Cardiac fibroblast (primary cell): ENCODE results near the gene BAZ1B.
A peak's percentile ranks its signal among the peaks of the same experiment; 100 is the strongest.
"Not testable (repeated sequence)": the region's sequence is repeated elsewhere in the genome, so short reads cannot be mapped to it uniquely, and the experiment has no call there.

Experiments
- DNase-seq, 2 donors: peaks; one replicate each; pipeline versions ENCODE4 v3.0.0 to v3.0.0-alpha.2; 2010; ENCODE audit warnings: low read depth in 2 of 2
- H3K4me3 ChIP-seq, 2 donors: replicated peaks in 1 of 2; 1 replicate in 1 of 2; 2 replicates in 1 of 2; pipeline ENCODE4 v1.5.1; 2011; ENCODE audit warnings: low read depth in 2 of 2, low read length in 2 of 2, mild to moderate bottlenecking in 2 of 2, moderate library complexity in 1 of 2
- TF ChIP-seq, protein P1 (sequence below): IDR thresholded peaks from one replicate; pipeline ENCODE4 v1.5.1; 2011; ENCODE audit warnings: low read depth, mild to moderate bottlenecking, low read length, inconsistent platforms

The BAZ1B gene

DNA sequence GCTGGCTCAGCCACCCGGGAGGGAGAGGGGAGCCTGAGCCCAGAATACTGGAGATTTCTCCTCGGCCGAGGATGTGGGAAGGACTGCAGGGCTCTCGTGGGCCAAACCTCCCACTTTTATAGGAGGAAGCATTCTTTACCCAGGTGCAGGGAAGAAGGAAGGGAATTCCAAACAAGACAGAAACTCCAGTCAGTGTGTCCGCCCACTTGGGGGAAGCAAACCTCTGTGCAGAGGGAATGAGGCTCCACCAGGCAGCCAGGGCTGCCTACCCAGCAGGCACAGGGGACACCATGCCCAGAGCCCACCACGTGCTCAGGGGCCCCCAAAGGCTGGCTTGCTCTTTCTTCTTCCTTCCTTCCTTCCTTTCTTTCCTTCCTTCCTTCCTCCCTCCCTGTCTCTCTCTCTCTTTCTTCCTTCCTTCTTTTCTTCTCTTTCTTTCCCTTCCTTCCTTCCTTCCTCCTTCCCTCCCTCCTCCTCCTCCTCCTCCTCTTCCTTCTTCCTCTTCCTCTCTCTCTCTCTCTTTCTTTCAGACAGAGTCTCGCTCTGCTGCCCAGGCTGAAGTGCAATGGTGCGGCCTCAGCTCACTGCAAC, 103.9 kb downstream of the BAZ1B start:
- no peak overlapping the region for H3K4me3 ChIP-seq
- TF ChIP-seq, protein P1, sequence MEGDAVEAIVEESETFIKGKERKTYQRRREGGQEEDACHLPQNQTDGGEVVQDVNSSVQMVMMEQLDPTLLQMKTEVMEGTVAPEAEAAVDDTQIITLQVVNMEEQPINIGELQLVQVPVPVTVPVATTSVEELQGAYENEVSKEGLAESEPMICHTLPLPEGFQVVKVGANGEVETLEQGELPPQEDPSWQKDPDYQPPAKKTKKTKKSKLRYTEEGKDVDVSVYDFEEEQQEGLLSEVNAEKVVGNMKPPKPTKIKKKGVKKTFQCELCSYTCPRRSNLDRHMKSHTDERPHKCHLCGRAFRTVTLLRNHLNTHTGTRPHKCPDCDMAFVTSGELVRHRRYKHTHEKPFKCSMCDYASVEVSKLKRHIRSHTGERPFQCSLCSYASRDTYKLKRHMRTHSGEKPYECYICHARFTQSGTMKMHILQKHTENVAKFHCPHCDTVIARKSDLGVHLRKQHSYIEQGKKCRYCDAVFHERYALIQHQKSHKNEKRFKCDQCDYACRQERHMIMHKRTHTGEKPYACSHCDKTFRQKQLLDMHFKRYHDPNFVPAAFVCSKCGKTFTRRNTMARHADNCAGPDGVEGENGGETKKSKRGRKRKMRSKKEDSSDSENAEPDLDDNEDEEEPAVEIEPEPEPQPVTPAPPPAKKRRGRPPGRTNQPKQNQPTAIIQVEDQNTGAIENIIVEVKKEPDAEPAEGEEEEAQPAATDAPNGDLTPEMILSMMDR = no peak
- DNase-seq = no peak

DNA sequence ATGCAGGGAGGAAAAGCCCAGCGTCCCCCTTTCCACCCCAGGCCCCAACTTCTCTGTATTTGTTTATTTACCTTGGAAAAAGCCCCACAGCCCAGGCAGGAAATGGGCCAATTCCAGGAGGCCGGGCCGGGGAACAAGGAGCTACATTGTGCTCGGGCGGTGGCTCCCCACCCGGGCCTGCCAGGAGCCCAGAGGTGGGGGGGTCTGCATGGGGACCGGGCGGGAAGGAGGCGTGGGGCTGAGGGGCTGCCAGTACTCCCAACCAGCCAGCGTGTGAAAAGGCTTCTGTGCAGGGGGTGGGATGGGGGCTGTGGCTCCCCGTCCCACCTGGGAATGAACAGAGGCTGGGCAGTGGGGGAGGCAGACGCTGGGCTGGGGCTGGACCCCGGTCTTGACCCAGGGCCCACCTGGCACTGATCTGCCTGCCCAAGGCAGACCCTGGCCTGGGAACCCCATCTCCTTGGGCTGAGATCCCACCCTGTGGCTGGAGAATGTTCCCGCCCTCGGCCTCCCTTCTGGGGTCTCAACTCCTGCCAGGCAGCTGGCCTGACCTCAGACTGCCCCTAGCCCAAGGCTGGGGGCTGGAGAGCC, 111.5 kb downstream of the BAZ1B start:
- H3K4me3 ChIP-seq = not testable (repeated sequence)
- peak in 1 of 2 donors; percentile 48 for DNase-seq

DNA sequence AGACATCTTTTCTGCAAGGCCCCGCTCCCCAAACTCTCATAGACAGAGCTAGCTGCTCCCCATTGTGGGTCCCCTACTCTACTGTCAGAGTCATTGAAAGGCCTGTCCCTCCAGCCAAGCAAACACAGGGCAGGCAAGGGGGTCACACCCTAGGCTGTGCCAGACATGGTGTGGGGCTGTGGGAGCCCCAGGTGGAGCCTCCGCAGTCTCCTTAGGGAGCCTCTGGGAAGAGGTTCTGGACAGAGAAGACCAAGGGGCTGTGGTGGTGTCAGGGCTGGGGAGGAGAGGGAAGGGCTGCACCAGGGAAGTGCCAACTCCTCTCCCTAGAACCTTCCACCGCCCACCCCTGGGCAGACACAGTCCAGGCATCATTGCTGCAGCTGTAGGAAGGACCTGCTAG, 117.2 kb downstream of the BAZ1B start:
- not testable (repeated sequence) for DNase-seq, H3K4me3 ChIP-seq

DNA sequence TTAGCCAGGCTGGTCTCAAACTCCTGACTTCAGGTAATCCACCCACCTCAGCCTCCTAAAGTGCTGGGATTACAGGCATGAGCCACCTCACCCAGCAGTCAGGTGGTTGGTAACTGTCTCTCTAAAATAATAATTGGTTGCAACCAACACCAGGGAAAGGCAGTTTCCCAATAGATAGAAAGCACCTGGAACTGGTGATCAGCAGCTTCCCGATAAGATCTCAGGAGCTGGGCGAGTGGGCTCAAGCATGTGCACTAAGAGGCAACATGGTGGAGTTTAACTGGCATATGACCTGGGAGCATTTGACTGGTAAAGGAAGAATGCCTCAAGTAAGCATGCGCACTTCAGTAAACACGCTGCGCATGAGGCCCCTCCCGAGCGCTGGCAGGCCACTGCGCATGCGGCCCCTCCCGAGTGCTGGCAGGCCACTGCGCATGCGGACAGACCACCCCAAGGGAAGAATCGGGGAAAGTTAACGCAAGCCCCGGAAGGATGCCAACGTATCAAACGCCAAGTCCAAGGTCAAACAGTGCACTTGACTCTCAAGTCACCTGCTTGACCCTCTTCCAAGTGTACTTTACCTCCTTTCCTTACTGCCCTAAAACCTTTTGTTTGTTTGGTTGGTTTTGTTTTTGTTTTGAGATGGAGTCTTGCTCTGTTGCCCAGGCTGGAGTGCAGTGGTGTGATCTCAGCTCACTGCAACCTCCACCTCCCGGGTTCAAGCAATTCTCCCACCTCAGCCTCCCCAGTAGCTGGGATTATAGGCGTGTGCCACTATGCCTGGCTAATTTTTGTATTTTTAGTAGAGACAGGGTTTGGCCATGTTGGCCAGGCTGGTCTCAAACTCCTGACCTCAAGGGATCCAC, 122.7 kb downstream of the BAZ1B start:
- peak overlapping the region; percentile 13 to 32 for H3K4me3 ChIP-seq
- DNase-seq = peak; percentile 83 to 87

DNA sequence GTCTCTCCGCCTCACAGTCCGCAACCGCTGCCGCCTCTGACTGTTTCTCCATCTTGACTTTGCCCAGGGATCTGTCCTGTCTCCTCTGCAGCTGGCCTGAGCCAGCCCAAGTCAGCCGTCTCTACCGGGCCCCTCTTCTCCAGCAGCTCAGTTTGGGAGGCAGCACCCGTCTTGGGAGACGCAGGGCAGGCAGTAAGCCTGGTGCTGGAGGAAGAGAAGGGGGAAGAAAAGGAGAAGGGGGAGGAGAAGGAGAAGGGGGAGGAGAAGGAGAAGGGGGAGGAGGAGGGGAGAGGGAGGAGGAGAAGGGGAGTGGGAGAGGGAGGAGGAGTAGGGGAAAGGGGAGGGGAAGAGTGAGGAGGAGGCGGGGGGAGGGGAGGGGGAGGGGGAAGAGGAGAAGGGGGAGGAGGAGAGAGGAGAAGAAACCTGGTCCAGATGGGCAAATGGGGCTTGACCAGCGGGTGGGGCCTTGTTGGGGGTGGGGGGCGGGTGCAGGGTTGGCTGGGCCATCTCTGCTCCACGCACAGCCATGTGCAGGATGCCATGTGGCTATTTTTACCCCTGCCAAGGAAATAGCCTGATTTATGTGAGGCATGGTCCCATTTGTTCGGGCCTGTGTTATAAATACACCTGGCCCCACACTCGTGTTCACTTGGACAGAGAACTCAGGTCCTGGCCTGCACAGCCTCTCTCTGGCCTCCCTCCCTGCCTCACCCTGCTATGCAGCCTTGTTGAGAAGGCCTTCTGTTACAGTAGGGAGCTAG, 124.4 kb downstream of the BAZ1B start:
- TF ChIP-seq, protein P1 = no peak
- H3K4me3 ChIP-seq = no peak overlapping the region

DNA sequence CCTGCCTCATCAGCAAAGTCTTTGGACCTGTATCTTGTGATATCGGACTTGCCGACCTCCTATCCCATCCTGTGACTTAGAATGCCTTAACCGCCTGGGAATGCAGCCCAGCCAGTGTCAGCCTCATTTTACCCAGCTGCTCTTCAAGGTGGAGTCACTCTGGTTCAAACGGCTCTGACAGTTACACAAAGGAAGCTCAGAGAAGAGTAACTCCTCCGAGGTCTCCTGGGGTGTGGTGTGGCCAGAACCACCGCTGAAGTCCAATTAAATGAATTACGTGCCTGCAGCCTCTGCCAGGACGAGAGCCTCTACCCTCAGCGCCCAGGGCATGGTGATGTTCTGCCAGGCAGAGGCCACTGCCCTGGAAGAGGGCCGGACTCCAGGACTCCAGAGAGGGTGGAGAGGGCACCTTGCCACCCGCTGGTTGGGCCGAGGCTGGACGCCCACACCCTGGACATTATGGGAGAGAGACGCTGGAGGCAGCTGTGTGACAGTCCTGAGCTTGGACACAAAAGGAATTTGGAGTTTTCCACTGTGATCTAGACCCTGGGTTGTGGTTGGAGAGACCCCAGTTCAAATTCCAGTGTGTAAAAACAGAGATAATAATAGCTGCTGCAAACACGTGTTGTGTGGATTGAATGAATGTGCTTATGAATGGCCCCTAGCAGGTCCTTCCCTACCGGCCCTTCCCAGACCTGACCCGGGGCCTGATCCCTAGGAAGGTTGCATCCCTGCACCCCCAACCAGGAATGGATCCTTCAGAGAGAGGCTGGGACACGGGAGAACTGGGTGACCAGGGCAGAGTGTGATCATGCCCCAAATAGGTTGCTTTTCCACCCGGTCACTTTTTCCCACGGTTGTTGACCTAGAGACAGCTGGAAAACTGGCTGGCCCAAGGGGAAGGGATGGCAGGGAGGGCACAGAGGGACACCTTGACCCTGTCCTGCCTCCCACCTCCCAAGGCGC, 126.3 kb downstream of the BAZ1B start:
- DNase-seq = no peak
- TF ChIP-seq, protein P1 = no peak
- no peak overlapping the region for H3K4me3 ChIP-seq

More for the DNA sequence above, 124.4 kb downstream of the BAZ1B start:
- DNase-seq = no peak

DNA sequence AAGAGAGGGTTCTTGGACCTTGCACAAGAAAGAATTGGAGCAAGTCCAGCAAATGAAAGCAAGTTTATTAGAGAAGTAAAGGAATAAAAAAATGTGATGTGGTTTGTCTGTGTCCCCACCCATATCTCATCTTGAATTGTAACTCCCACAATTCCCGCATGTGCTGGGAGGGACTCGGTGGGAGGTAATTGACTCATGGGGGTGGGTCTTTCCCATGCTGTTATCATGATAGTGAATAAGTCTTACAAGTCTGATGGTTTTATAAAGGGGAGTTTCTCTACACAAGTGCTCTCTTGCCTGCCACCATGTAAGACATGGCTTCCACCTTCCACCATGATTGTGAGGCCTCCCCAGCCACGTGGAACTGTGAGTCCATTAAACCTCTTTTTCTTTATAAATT, 127.7 kb downstream of the BAZ1B start:
- no peak overlapping the region for H3K4me3 ChIP-seq
- TF ChIP-seq, protein P1 = no peak
- DNase-seq = no peak
